Urinary bladder (tissue), 4 donors: ENCODE data around the gene LDLRAD3. TPM values are rescaled to one million over a fixed set of nuclear protein-coding genes. Genes with fewer than 3 reads are reported as not detected.
"Not testable (repeated sequence)": the region's sequence is repeated elsewhere in the genome, so short reads cannot be mapped to it uniquely, and the experiment has no call there.

Experiments
- DNase-seq: peaks from one replicate; pipeline ENCODE4 v3.0.0-alpha.2; 2015; ENCODE audit errors: extremely low spot score
- H3K27ac ChIP-seq: one replicate; pipeline ENCODE4 v1.5.1; 2013; ENCODE audit warnings: low read depth, mild to moderate bottlenecking, moderate library complexity
- H3K36me3 ChIP-seq: one replicate; pipeline ENCODE4 v1.6.1; 2013; ENCODE audit warnings: mild to moderate bottlenecking, moderate library complexity; ENCODE audit not compliant: insufficient read depth
- H3K4me1 ChIP-seq: one replicate; pipeline ENCODE4 v1.6.1; 2013; ENCODE audit warnings: mild to moderate bottlenecking, moderate library complexity; ENCODE audit not compliant: insufficient read depth
- H3K4me3 ChIP-seq: one replicate; pipeline ENCODE4 v1.5.1; 2013; ENCODE audit warnings: low read depth, low read length
- WGBS: extraction: QIAGEN DNeasy Blood & Tissue Kit; methylation state at CpG from one replicate; pipeline ENCODE4 v1.1.7; 2013; 5-methylcytosine and 5-hydroxymethylcytosine counted together
- polyA plus RNA-seq: library from polyadenylated mRNA; stranded (reverse); fragments of 200-250 nt; gene quantifications from one replicate; pipeline ENCODE4 v1.2.3, GENCODE V29; 2013
- total RNA-seq: library from RNA; depleted of rRNA; stranded (reverse); fragments of >200 nt; gene quantifications from one replicate; pipeline ENCODE4 v1.2.3, GENCODE V29; 2014
- donor health status: healthy with polysubstance abuse.
- donor health status: healthy.

The LDLRAD3 gene
- total and polyA plus RNA-seq, 2 donors, result 7.2 to 13.8 TPM

- Histone ChIP-seq H3K4me3 (no peak overlapping the region), H3K4me1 (no peaks in the 10 kb centered on the region), H3K27ac (no peak overlapping the region), H3K36me3 (no peaks in the 10 kb centered on the region)
- WGBS, result 57% methylated on average over 10 of the region's 10 CpGs
- DNase-seq, result no peak
These were observed 218.4 kb downstream of the LDLRAD3 start for GRCh38 chr11:36162006-36162882.

- H3K4me3 ChIP-seq, result no peak overlapping the region
- 37% methylated on average over 5 of the region's 5 CpGs for WGBS
- H3K4me1 ChIP-seq, result no peaks in the 10 kb centered on the region
- no peaks in the 10 kb centered on the region for H3K36me3 ChIP-seq
- H3K27ac ChIP-seq, result no peak overlapping the region
- peak; percentile 64 for DNase-seq
These were observed 219.1 kb downstream of the LDLRAD3 start for GRCh38 chr11:36162883-36163434.

- DNase-seq, result no peak
- 64% methylated on average over 6 of the region's 6 CpGs for WGBS
These were observed 220.8 kb downstream of the LDLRAD3 start for GRCh38 chr11:36164506-36165250.

GRCh38 chr11:36165621-36166397 lies 221.9 kb downstream of the LDLRAD3 start:
- Histone ChIP-seq H3K4me1 (no peaks in the 10 kb centered on the region), H3K27ac (no peak overlapping the region), H3K36me3 (no peaks in the 10 kb centered on the region), H3K4me3 (no peak overlapping the region)
- 56% methylated on average over 3 of the region's 3 CpGs for WGBS
- DNase-seq, result no peak

More at GRCh38 chr11:36164506-36165250, 220.8 kb downstream of the LDLRAD3 start:
- H3K4me3 ChIP-seq, result no peak overlapping the region
- H3K36me3 ChIP-seq, result no peaks in the 10 kb centered on the region
- H3K4me1 ChIP-seq, result no peaks in the 10 kb centered on the region
- H3K27ac ChIP-seq, result no peak overlapping the region

- H3K4me1 ChIP-seq, result no peaks in the 10 kb centered on the region
- no peak overlapping the region for H3K27ac ChIP-seq
- WGBS, result 92% methylated on average over 4 of the region's 4 CpGs
- DNase-seq, result no peak
- no peaks in the 10 kb centered on the region for H3K36me3 ChIP-seq
- no peak overlapping the region for H3K4me3 ChIP-seq
These were observed 223.2 kb downstream of the LDLRAD3 start for GRCh38 chr11:36167073-36167472.

DNA sequence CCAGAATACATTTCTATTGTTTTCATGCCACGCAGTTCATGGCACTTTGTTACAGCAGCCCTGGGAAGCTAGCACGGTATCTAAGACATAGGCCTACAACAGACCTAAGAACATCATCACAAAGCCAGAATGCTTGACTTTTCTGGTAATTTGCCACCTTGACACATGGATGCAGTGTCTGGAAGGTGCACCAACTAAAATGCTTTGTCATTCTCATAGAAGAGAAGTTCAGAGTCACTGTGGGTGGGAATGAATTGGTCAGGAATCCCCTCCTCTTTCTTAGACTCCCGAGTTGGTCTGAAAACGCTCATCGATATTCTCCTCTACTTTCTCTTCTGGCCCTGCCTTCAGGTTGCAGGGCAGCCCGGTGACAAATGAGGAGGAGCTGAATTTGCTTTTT lies 223.9 kb downstream of the LDLRAD3 start:
- H3K4me1 ChIP-seq, result no peaks in the 10 kb centered on the region
- H3K27ac ChIP-seq, result no peak overlapping the region
- 98% methylated on average over 6 of the region's 6 CpGs for WGBS
- no peak overlapping the region for H3K4me3 ChIP-seq
- no peaks in the 10 kb centered on the region for H3K36me3 ChIP-seq
- no peak for DNase-seq

- H3K27ac ChIP-seq, result no peak overlapping the region
- DNase-seq, result no peak
- 83% methylated on average over 2 of the region's 2 CpGs for WGBS
- no peaks in the 10 kb centered on the region for H3K4me1 ChIP-seq
- H3K36me3 ChIP-seq, result no peaks in the 10 kb centered on the region
- no peak overlapping the region for H3K4me3 ChIP-seq
These were observed 234.0 kb downstream of the LDLRAD3 start for GRCh38 chr11:36177836-36178235.

DNA sequence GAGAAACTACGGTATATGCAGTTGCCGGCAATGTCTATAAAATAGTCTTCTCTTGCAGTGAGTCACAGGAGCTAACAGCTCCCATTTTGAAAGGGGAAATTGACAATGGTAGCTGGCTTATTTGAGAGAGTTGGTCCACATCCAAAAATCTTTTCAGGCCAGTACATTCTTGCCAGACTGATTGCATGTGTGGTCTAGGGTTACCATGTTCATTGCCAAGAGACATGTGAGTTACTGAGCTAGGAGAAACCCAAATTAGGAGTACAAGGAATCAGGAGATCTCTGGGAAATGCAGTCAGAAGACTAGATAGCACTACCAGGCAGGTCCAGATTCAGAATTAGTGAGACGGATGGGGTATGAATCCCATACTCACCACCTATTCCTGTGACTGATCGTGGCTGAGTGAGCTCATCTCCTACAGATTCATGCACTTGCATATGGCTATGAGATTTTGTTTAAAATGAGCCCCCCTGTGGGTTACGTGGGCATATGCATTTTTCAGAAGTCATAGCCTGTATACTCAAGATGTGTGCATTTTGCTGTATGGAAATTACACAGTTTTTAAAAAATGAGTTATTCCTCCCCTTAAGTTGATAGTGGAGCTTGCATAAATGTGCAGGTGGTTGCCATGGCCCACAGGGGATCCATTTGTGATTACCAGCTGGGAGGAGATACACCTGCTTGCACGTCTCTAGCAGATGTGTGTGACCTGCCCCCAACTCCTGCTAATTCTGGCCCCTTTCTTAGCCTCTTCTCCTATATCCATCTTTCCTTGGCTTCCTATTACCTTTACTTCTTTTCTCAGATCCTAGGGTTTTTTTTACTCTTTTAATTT lies 242.7 kb downstream of the LDLRAD3 start:
- H3K4me3 ChIP-seq, result no peak overlapping the region
- no peak for DNase-seq
- H3K36me3 ChIP-seq, result no peaks in the 10 kb centered on the region
- WGBS, result 73% methylated on average over 6 of the region's 6 CpGs
- no peak overlapping the region for H3K27ac ChIP-seq
- no peaks in the 10 kb centered on the region for H3K4me1 ChIP-seq

- no peak for DNase-seq
- 89% methylated on average over 3 of the region's 3 CpGs for WGBS
- Histone ChIP-seq H3K4me3 (no peak overlapping the region), H3K36me3 (no peaks in the 10 kb centered on the region), H3K4me1 (no peaks in the 10 kb centered on the region), H3K27ac (no peak overlapping the region)
These were observed 243.8 kb downstream of the LDLRAD3 start for GRCh38 chr11:36187622-36188021.

DNA sequence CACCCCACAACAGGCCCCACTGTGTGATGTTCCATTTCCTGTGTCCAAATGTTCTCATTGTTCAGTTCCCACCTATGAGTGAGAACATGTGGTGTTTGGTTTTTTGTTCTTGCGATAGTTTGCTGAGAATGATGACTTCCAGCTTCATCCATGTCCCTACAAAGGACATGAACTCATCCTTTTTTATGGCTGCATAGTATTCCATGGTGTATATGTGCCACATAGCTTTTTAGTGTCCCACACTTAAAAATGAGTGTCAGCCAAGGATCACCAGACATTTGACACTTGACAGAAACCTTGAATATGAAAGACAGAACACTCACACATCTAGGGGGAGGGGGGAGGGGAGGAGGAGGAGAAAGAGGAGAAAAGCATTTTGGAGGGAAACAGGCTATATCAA lies 245.9 kb downstream of the LDLRAD3 start:
- DNase-seq, H3K27ac ChIP-seq, H3K4me3 ChIP-seq, H3K36me3 ChIP-seq, H3K4me1 ChIP-seq: not testable (repeated sequence)
- WGBS, result 100% methylated on average over 1 of the region's 1 CpG

- 87% methylated on average over 5 of the region's 5 CpGs for WGBS
- no peak overlapping the region for H3K4me3 ChIP-seq
These were observed 248.1 kb downstream of the LDLRAD3 start for GRCh38 chr11:36191941-36192340.

DNA sequence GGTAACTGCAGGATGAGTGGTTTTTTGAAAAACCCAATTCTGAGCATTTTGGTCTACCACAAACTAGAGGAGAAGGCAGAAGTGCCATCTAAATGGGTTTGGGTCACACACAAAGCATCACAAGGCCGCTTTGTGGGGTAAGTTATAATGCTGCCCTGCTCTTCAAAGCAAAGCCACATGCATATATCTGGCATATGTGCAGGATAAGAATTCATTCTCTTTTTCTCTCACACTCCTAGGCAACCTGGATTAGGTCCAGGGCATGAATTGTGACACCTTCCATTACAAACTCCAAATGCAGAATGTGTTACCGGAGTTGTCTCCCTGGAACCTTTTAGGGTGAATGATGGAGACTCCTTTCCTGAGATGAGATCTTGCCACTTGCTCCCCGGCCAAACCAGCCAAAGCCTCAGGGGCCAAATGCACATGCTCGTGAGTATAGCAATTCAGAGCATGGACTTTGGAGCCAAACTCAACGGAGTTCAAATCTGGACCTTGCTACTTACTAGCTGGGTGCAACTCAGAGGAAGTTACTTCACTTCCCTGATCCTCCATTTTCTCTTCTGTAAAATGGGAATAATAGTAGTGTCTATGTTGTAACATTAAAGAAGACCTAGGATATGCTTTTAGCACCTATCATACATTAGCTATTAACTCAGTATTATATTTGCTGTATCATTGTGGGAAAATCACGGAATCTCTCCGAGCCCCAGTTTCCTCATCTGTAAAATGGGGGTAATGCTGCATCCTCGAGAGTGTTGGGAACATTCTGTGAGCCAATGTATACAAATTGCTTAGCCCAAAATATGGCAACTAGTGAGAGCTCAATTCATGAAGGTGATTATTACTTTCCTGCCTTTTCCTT lies 248.8 kb downstream of the LDLRAD3 start:
- Histone ChIP-seq H3K27ac (no peak overlapping the region), H3K36me3 (no peaks in the 10 kb centered on the region), H3K4me3 (no peak overlapping the region), H3K4me1 (no peaks in the 10 kb centered on the region)
- no peak for DNase-seq
- whole genome bisulfite sequencing, result 95% methylated on average over 8 of the region's 8 CpGs

More at GRCh38 chr11:36191941-36192340, 248.1 kb downstream of the LDLRAD3 start:
- H3K27ac ChIP-seq, result no peak overlapping the region
- DNase-seq, result no peak
- no peaks in the 10 kb centered on the region for H3K4me1 ChIP-seq
- no peaks in the 10 kb centered on the region for H3K36me3 ChIP-seq
